T follicular helper cell (primary cell): ENCODE measurements around the gene DAGLA.

Source experiments
- DNase-seq: peaks from one replicate; pipeline ENCODE4 v3.0.0-alpha.2; 2020; ENCODE audit warnings: low read depth

DAGLA gene

DNA sequence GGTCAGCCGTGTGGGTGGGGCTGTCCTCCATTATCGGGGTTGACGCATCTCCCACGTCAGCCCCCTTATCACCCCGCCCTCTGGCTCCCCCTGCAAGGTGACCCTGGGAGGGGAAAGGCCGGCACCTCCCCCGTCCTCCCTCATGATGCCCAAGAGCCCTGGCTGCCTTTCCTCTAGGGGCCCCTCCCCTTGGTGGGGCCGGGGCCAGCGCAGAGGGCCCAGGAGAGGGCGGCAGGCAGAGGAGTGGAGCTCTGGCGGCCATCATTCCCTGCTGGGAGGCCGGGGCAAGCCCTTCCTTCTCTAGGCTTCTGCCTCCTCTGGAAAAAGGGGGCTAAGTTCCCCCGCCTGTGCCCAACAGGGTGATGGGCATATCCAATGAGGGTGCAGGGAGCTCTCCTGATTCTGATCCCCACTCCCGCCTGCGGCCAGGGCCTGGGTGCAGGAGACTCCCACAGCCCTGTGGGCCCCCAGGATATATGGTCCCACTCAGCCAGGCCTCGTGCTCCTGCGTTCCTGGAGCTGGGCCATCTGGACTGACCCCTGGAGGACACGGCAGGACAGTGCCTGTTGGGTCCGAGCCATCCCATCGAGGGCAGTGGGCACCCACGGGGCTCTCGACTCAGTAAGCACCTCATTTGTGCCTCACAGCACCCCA lies 84.5 kb downstream of the DAGLA start:
- DNase-seq = no peak

DNA sequence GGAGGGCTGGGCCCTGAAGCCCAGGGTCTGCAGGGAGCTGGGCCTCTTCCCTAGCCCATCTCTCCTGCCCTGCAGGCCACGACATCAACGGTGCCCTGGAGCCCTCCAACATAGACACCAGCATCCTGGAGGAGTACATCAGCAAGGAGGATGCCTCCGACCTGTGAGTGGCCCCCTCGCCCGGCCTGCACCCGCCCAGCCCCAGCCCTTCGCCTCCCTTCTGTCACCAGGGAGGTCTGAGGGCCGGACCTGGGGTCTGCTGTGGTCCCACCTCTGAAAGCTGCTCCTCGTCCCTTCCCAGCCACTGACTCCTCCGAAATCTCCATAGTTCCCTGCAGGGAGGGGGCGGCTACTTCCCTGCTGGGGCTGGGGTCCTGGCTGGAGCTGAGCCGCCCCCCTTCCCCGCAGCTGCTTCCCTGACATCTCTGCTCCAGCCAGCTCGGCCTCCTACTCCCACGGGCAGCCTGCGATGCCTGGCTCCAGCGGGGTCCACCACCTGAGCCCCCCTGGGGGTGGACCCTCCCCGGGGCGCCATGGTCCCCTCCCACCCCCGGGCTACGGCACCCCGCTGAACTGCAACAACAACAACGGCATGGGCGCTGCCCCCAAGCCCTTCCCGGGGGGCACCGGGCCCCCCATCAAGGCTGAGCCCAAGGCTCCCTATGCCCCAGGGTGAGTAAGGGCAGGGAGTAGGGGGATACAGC lies 85.5 kb downstream of the DAGLA start:
- DNase-seq = no peak

DNA sequence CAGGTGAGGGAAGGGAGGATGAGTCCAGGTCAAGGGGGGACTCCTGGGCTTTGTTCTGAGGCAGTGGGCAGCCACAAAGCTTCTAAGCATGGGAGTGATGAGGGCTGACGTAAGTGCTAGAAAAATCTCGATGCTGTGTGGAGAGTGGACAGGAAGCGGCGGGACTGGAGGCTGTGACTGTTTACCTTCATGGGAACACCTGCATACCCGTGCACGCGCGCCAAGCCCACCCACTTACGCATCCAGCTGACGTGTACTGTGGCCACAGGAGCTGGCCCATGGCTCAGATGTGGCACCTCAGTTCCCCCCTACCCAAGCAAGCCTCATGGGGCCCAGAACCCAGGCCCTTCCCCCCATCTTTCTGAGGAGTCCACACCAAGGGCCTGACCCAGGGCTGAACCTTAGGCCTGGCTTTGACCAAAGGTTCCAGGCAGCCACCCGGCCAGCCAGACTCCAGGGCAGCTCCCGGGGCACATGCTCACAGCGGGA lies 86.2 kb downstream of the DAGLA start:
- DNase-seq = no peak

DNA sequence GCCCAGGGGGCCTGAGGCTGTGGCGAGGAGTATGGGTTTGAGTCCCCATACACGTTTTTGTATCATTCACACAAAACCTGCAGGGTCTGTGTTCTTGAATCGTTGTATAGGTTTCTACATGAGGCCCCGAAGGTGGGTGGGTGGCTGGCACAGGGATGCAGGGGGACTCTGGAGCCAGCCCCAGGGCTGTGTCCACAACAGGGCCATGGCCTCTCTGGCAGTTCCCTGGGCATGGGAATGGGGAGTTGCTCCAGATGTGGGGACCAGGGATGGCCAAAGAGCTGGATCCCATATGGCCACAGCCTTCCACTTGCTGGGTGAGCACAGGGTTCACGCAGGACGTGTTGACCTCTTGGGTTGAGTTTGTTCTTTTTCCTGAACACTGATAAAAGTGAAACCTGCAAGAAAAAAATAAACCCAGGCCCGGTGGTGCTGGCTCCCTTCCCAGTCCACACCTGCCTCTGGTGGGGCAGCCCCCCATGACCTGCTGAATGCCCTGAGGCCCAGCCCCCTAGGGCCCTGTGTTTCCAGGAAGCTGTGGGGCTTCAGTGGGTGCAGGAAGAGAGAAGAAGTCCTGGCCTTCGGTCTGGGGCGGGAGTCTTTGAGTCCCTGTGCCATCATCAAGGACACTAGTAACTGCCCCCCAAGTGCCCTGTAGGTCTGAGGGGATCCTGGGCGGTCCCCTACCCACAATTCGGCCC lies 88.3 kb downstream of the DAGLA start:
- no peak for DNase-seq

DNA sequence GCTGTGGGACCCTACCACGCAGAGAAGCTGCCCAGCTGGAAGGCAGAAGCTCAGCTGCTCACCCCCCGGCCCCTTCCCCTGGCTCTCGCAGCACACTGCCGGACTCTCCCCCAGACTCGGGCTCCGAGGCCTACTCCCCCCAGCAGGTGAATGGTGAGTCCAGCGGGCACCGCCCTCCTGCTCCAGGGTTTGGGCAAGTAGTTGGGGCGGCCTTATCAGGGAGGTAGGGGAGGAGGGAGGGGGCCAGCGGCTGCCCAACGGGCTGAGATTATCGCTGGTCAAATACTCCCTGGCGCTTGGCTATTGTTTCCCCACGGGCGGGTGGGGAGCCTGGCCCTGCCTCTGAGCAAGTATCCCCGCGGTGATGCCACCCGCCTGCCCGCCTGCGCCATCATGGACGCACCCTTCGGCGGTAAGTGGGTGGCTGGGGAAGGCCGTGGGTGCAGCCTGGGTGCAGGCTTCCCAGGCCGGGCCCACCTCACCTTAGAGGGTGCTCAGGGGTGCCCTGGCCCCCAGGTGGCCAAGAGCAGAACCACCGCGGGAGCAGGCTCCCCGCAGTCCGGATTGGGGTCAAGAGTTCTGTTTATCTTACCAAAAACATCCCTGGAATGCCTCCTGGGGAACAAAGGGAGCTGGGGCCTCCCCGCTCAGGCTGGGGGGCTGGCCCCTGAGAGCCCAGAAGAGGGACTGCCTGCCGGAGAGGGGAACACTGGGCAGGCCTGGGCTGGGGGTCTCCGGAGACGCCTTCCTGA lies 89.2 kb downstream of the DAGLA start:
- DNase-seq = no peak

DNA sequence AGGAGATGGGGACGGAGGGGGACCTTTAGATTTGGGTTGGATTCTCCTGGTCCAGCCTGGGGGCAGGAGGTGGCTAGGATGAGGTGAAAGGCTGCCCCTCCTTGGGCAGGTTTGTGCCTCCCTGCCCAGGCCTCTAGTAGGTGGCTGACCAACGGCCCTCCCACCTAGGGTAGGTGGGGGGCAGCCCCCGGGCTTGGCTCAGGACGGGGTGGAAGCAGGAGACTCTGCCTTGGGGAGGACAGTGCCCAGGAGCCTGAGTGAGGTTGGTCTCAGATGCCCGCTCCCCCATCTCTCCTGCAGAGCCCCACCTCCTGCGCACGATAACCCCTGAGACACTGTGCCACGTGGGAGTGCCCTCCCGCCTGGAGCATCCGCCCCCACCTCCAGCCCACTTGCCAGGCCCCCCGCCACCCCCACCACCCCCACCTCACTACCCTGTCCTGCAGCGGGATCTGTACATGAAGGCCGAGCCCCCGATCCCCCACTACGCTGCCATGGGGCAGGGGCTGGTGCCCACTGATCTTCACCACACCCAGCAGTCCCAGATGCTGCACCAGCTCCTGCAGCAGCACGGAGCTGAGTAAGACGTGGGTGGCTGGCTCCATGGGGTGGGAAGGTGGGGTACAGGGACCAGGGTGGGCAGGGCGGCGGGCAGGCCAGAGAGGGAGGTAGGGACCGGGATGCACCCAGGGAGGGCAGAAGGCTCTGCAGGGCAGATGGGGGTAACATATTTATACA lies 89.9 kb downstream of the DAGLA start:
- no peak for DNase-seq

DNA sequence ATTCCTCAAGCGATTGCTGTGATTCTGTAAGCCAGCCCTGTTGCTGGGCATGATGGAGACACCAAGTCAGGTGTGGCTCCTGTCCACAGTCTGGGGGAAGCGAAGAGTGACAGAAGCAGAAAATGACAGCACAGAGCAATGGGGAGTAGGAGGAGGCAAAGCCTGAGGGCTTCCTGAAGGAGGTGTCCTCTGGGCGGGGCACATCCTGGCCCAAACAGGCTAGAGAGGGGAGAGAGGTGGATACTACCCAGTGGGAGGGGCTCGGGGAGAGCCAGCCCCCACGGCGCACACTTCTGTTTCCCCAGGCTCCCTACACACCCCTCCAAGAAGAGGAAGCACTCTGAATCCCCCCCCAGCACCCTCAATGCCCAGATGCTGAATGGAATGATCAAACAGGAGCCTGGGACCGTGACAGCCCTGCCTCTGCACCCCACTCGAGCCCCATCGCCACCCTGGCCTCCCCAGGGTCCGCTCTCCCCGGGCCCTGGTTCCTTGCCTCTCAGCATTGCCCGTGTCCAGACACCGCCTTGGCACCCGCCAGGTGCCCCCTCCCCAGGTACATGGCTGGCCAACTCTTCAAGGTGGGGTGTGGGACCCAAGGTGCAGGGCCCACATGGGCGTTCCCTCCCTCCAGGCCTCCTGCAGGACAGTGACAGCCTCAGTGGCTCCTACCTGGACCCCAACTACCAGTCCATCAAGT lies 91.2 kb downstream of the DAGLA start:
- DNase-seq = no peak

DNA sequence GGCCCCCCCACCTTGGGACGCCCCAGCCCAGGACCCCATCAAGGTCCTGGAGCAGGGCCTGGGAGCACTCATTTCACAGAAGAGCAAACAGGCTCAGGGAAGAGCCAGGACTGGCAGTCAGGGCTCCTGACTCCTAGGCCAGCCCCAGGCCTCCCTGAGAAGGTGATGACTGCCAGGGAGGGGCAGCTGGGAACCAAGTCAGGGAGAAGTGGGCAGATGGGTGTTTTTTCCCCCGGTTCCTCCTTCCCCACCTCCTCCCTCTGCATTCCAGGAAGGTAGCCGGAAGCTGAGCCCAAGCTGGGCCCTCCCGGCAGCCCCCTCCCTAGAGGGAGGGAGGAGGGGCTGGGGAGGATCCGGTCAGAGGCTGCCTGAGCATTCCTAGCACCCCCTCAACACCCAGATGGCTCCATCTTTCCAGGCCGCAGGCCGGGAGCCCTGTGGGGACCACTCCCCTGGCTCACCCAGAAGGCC lies 91.8 kb downstream of the DAGLA start:
- no peak for DNase-seq

DNA sequence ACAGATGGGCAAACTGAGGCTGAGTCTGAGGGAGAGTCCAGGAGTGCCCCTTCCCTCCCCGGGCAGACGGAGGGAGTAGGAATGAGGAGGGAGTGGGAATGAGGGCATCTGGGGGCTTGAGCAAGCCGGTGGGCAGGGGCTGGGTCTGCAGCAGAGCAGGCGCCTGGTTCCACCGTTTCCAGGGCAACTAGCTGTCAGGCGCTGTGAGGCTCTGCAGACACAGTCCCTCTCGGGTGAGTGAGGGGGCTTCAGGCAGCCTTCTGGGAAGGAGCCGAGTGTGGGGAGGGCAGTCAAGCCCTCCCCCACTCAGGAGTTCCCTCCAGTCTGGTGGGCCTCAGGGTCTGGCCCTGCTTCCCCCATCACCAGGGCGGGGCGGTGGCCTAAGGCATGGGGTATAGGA lies 93.2 kb downstream of the DAGLA start:
- no peak for DNase-seq

DNA sequence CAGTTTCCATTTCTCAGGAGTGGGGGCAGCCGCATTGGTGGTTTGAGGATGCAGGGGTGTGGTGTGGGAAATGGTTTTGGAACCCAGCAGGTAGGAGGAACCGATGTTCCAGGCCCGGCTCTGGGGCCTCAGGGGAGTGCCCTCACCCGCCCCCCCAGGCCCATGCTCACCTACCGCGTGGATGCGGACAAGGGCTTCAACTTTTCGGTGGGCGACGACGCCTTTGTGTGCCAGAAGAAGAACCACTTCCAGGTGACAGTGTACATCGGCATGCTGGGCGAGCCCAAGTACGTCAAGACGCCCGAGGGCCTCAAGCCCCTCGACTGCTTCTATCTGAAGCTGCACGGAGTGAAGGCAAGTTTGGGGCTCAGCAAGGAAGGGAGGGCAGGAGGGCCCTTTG lies 93.6 kb downstream of the DAGLA start:
- no peak for DNase-seq

DNA sequence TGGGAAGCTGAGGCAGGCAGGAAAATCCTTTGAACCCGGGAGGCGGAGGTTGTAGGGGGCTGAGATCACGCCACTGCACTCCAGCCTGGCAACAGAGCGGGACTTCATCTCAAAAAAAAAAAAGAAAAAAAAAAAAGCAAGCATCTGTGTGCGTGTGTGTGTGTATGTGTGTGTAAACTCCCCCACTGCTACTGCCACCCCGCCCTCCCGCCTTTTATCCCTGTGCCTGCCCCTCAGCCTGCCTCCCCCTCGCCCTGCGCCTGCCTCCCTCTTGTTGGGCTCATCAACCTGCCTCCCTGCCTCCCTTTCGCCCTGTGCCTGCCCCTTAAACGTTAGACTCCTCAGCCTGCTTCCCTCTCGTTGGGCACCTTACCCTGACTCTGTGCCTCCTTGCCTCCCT lies 94.2 kb downstream of the DAGLA start:
- no peak for DNase-seq

DNA sequence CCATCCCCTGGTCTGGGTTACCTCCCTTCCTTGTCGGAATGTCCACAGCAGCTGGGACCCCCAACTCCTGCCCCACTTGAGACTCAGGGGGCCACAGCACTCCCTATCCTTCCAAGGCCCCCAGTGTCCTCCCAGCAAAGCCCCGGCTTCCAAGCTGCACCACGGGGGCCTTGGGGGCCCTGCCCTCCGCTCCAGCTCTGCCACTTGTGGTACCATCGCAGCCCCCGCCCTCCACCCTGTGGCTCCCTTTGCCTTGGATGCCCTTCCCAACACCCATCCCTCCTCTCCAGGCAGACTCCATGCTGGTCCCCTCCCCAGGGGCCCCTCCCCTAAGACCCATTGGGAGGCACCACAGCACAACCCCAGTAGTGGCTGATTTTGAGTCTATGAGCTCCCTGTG lies 94.9 kb downstream of the DAGLA start:
- no peak for DNase-seq

DNA sequence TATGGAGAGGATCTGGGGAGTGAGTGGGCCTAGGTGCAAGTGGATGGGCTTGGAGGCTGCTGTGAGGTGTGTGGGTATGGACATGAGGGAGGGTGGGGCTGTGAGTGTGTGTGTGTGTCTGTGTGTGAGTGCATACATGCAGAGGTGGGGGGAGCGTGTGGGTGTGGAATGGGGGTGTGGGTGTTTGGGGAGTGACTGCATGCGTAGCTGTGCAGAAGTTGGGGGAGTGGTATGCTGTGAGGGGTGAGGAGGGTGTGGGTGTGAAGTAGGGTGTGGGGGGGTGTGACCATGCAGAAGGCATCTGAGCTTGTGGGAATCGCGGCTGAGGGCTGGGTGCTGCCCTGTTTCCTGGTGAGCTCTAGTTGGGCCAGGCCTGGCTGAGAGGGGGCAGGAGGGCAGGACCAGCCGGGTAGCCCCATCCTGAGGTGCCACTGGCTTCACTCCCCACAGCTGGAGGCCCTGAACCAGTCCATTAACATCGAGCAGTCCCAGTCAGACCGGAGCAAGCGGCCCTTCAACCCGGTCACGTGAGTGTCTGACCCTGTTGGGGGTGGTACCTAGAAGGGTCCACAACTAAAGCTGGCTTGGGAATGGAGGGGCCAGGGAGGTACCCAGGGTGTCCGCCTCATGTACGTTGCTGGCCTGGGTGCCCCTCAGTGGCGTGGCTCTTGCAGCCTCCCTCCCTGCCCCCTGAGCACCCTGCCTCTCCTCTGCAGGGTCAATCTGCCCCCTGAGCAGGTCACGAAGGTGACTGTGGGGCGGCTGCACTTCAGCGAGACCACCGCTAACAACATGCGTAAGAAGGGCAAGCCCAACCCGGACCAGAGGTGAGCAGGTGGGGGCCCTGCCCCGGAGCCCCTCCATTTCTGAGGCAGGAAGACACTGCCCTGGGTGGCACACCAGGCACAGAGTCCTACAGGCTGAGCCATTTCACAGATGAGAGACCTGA lies 95.7 kb downstream of the DAGLA start:
- DNase-seq = no peak

DNA sequence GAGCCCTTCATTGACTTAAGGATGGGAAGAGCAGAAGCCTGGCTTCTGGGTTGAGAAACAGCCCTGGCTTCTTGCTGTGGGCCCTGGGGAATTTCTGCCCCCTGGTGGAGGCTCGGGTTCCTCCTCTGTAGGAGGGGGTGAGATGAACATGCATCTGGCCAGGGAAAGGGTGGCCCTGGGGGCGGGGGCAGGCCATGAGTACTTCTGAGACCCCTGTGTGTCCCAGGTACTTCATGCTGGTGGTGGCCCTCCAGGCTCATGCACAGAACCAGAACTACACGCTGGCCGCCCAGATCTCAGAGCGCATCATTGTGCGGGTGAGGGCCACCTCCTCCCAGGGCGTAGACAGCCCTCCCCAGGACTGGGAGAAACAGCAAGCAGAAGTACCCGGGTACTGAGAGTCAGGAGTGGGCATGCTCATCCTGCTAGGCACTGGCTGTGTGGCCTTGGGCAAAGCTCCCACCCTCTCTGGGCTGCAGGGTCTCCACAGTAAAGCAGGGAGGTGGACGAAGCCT lies 96.4 kb downstream of the DAGLA start:
- DNase-seq = peak; percentile 37

DNA sequence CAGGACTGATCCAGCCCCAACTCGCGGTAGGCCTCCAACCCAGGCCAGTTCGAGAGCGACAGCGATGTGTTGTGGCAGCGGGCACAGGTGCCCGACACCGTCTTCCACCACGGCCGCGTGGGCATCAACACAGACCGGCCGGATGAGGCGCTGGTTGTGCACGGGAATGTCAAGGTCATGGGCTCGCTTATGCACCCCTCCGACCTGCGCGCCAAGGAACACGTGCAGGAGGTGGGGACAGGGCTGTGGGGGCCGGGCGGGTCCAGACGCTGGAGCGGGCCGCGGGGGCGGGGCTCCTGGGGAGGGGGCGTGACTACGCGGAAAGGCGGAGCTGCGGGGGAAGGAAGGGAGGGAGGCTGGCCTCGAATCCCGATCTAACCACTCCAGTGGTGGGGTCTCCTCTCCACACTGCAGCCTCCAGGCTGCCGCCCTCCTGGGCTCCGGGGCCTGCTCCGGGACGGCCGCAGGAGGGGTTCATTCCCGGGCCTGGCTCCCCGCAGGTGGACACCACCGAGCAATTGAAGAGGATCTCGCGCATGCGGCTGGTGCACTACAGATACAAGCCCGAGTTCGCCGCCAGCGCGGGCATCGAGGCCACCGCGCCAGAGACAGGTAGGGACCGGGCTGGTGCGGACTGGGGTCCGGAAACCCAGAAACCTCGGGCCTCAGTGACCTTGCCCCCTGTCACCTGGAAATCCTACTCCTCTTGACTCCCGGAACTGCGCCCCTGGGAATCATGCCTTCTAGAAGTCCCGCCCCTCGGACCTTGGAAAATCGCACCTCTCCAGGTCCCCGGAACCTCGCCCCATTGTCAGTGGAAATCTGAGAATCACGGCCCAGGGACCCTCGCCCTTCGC lies 97.3 kb downstream of the DAGLA start:
- DNase-seq = peak; percentile 55

DNA sequence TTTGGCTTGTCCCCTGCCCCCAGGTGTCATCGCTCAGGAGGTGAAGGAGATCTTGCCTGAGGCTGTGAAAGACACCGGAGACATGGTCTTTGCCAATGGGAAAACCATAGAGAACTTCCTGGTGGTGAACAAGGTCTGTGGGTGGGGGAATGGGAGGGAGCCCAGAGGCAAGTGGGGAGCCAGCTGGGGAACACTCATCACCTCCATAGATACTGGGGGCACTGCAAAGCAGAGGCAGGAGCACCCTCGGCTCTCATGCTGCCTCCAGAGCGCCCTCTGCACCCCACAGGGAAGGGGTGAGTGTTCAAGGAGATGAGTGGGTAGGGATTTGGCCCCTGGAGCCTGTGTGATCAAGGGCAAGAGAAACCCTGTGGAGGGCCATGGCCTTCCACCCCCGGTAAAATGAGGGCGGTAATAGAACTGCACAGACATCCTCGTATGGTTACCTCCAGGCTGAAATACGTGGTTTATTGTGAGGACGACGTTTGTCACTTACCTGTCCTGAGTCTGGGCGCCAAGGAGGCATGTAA lies 98.2 kb downstream of the DAGLA start:
- DNase-seq = no peak

DNA sequence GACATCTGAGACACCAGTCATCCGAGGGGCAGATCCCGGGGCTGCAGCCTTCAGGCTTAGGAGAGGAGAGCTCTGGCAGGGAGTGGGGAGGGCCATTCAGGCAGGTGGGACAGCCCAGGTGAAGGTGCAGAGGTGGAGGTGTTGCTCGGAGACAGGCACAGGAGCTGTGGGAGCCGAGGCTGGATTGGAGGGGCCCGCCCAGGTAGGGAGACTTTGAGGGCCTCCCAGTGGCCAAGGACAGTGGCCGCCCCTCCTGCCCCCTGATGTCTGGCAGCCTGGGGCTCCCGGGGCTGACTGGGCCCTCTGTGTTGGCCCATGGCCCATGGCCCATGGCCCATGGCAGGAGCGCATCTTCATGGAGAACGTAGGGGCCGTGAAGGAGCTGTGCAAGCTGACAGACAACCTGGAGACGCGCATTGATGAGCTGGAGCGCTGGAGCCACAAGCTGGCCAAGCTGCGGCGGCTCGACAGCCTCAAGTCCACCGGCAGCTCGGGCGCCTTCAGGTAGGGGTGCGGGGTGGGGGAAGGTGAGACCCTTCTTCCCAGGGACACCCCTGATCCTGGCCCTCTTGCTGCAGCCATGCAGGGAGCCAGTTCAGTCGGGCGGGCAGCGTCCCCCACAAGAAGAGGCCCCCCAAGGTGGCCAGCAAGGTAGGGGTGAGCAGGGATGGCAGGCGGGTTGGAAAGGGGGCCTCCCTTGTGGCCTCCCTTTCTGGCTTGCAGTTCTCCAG lies 98.9 kb downstream of the DAGLA start:
- no peak for DNase-seq
